T-helper 2 cell treated with Interferon-gamma antibody and Interleukin-4, amounts not matched to agents 5 μg/mL and 100 μg/mL, for 36 hours (primary cell): ENCODE results near the gene PDPK1.
A peak's percentile ranks its signal among the peaks of the same experiment; 100 is the strongest.
"Not testable (repeated sequence)": the region's sequence is repeated elsewhere in the genome, so short reads cannot be mapped to it uniquely, and the experiment has no call there.

ENCODE experiments used
- DNase-seq: peaks from one replicate; pipeline ENCODE4 v3.0.0; 2021; ENCODE audit warnings: low spot score
- H3K27ac Mint-ChIP-seq: one replicate; pipeline ENCODE4 v1.8.0; 2021; ENCODE audit warnings: mild to moderate bottlenecking, mixed read lengths
- H3K27me3 Mint-ChIP-seq: one replicate; pipeline ENCODE4 v1.8.0; 2021; ENCODE audit warnings: low read depth, mixed read lengths
- H3K36me3 Mint-ChIP-seq: one replicate; pipeline ENCODE4 v1.8.0; 2021; ENCODE audit warnings: low read depth, mixed read lengths
- H3K4me1 Mint-ChIP-seq: one replicate; pipeline ENCODE4 v1.8.0; 2021; ENCODE audit warnings: low read depth, mixed read lengths
- H3K4me3 Mint-ChIP-seq: one replicate; pipeline ENCODE4 v1.8.0; 2022; ENCODE audit warnings: mild to moderate bottlenecking, moderate library complexity, mixed read lengths
- H3K9me3 Mint-ChIP-seq: one replicate; pipeline ENCODE4 v1.8.0; 2021; ENCODE audit warnings: mixed read lengths

The PDPK1 gene

GRCh38 chr16:2534335-2534734 is 3.5 kb upstream of the PDPK1 start:
- not testable (repeated sequence) for H3K36me3 Mint-ChIP-seq, H3K27me3 Mint-ChIP-seq, DNase-seq, H3K9me3 Mint-ChIP-seq
- peak overlapping the region; percentile 64 for H3K4me3 Mint-ChIP-seq
- peak overlapping the region; percentile 100 for H3K27ac Mint-ChIP-seq
- peaks cover 22% of the 10 kb centered on the region for H3K4me1 Mint-ChIP-seq

- no peak for DNase-seq
- no peaks in the 10 kb centered on the region for H3K27me3 Mint-ChIP-seq
- peaks cover 9% of the 10 kb centered on the region for H3K36me3 Mint-ChIP-seq
- no peak overlapping the region for H3K4me3 Mint-ChIP-seq
- H3K4me1 Mint-ChIP-seq: peaks cover 26% of the 10 kb centered on the region
- no peaks in the 10 kb centered on the region for H3K9me3 Mint-ChIP-seq
- no peak overlapping the region for H3K27ac Mint-ChIP-seq
Observed at GRCh38 chr16:2535625-2536013, 2.2 kb upstream of the PDPK1 start.

- H3K9me3 Mint-ChIP-seq, DNase-seq, H3K27me3 Mint-ChIP-seq: not testable (repeated sequence)
- H3K4me1 Mint-ChIP-seq: peaks cover 17% of the 10 kb centered on the region
- peaks cover 19% of the 10 kb centered on the region for H3K36me3 Mint-ChIP-seq
- H3K27ac Mint-ChIP-seq: peak overlapping the region; percentile 68
- H3K4me3 Mint-ChIP-seq: peak overlapping the region; percentile 90
Observed at GRCh38 chr16:2539192-2539844, 1.5 kb downstream of the PDPK1 start.

GRCh38 chr16:2539845-2540458 is 2.1 kb downstream of the PDPK1 start:
- H3K4me1 Mint-ChIP-seq: peaks cover 17% of the 10 kb centered on the region
- not testable (repeated sequence) for DNase-seq, H3K27ac Mint-ChIP-seq, H3K9me3 Mint-ChIP-seq, H3K27me3 Mint-ChIP-seq
- H3K4me3 Mint-ChIP-seq: peak overlapping the region; percentile 90
- peaks cover 19% of the 10 kb centered on the region for H3K36me3 Mint-ChIP-seq

- peak overlapping the region; percentile 31 for H3K27ac Mint-ChIP-seq
- peak overlapping the region; percentile 7 for H3K4me3 Mint-ChIP-seq
- peaks cover 19% of the 10 kb centered on the region for H3K36me3 Mint-ChIP-seq
Observed at GRCh38 chr16:2540912-2541311, 3.1 kb downstream of the PDPK1 start.

GRCh38 chr16:2541409-2541808 is 3.6 kb downstream of the PDPK1 start:
- H3K9me3 Mint-ChIP-seq, H3K27ac Mint-ChIP-seq, H3K4me3 Mint-ChIP-seq, DNase-seq, H3K27me3 Mint-ChIP-seq: not testable (repeated sequence)
- peaks cover 17% of the 10 kb centered on the region for H3K4me1 Mint-ChIP-seq
- H3K36me3 Mint-ChIP-seq: peaks cover 19% of the 10 kb centered on the region

More at GRCh38 chr16:2540912-2541311, 3.1 kb downstream of the PDPK1 start:
- not testable (repeated sequence) for DNase-seq, H3K9me3 Mint-ChIP-seq, H3K27me3 Mint-ChIP-seq
- peaks cover 17% of the 10 kb centered on the region for H3K4me1 Mint-ChIP-seq

GRCh38 chr16:2543771-2544170 is 6.0 kb downstream of the PDPK1 start:
- not testable (repeated sequence) for H3K27ac Mint-ChIP-seq, H3K9me3 Mint-ChIP-seq, DNase-seq, H3K4me3 Mint-ChIP-seq, H3K27me3 Mint-ChIP-seq
- Mint-ChIP-seq H3K4me1 (peaks cover 11% of the 10 kb centered on the region), H3K36me3 (peaks cover 19% of the 10 kb centered on the region)

GRCh38 chr16:2550283-2550878 is 12.6 kb downstream of the PDPK1 start:
- not testable (repeated sequence) for H3K27me3 Mint-ChIP-seq, H3K27ac Mint-ChIP-seq, H3K36me3 Mint-ChIP-seq, H3K4me3 Mint-ChIP-seq, DNase-seq, H3K9me3 Mint-ChIP-seq, H3K4me1 Mint-ChIP-seq

- H3K4me3 Mint-ChIP-seq, H3K27me3 Mint-ChIP-seq, H3K4me1 Mint-ChIP-seq, H3K27ac Mint-ChIP-seq, H3K36me3 Mint-ChIP-seq, DNase-seq, H3K9me3 Mint-ChIP-seq: not testable (repeated sequence)
Observed at GRCh38 chr16:2551420-2551889, 13.6 kb downstream of the PDPK1 start.

- not testable (repeated sequence) for H3K27me3 Mint-ChIP-seq, H3K36me3 Mint-ChIP-seq, H3K4me1 Mint-ChIP-seq, H3K27ac Mint-ChIP-seq, H3K9me3 Mint-ChIP-seq, H3K4me3 Mint-ChIP-seq, DNase-seq
Observed at GRCh38 chr16:2554709-2555425, 17.0 kb downstream of the PDPK1 start.

GRCh38 chr16:2557150-2557549 is 19.3 kb downstream of the PDPK1 start:
- DNase-seq, H3K4me3 Mint-ChIP-seq, H3K27ac Mint-ChIP-seq, H3K9me3 Mint-ChIP-seq, H3K27me3 Mint-ChIP-seq, H3K36me3 Mint-ChIP-seq, H3K4me1 Mint-ChIP-seq: not testable (repeated sequence)

GRCh38 chr16:2560131-2560797 is 22.4 kb downstream of the PDPK1 start:
- not testable (repeated sequence) for H3K27me3 Mint-ChIP-seq, H3K9me3 Mint-ChIP-seq, H3K27ac Mint-ChIP-seq, H3K36me3 Mint-ChIP-seq, H3K4me3 Mint-ChIP-seq, DNase-seq, H3K4me1 Mint-ChIP-seq

GRCh38 chr16:2560798-2561133 is 22.9 kb downstream of the PDPK1 start:
- peak; percentile 57 for DNase-seq
- not testable (repeated sequence) for H3K4me1 Mint-ChIP-seq, H3K9me3 Mint-ChIP-seq, H3K27ac Mint-ChIP-seq, H3K36me3 Mint-ChIP-seq, H3K4me3 Mint-ChIP-seq, H3K27me3 Mint-ChIP-seq

- H3K4me3 Mint-ChIP-seq, H3K27ac Mint-ChIP-seq, H3K9me3 Mint-ChIP-seq, H3K27me3 Mint-ChIP-seq, H3K36me3 Mint-ChIP-seq, DNase-seq, H3K4me1 Mint-ChIP-seq: not testable (repeated sequence)
Observed at GRCh38 chr16:2567506-2567905, 29.7 kb downstream of the PDPK1 start.
